ENCODE data around the gene SLC66A2. TPM values are rescaled to one million over a fixed set of nuclear protein-coding genes. Genes with fewer than 3 reads are reported as not detected.

The SLC66A2 gene
- polyA plus RNA-seq, 6 donors from 2014 or later: 26.3 to 40.9 (median 34.5) TPM

DNA sequence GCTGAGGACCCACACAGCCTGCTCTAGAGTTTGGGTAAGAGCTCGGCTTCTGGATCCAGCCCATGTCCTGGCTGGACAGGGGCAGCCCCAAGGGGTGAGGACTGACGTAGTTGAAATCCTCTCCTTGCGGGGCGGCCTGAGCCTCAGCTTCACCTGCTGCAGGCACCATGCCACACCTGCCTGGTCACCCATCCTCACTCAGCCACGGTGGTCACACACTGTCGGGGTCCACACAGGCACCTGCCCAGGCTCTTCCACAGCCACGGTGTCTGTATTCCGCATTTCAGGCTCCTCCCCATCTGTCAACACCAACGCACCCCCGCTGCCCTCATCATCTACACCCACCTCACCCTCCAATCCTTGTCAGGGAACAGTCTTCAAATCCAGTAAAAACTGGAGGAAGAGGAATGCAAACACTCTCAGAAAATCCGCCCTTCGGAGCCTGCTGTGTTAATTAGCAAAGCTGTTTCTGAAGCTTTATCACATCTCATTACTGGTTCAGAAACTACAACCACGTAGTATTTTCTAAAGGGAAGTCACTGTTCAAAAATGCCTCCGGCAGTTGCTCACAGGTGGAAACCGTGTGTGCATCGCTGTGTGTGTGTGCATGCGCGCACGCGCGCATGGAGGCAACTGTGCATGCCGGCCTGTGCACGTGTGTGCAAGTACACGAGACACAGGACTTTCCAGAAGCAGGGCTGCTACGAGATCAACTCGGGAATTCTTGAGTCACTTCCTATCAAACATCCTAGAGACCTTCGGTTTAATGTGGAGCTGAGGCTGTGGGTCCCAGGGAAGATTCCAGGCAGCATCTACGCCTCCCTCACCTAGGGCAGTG lies 38.2 kb downstream of the SLC66A2 start:
- Mint-ChIP-seq H3K27me3 (no peaks in the 10 kb centered on the region), H3K4me3 (peak overlapping the region in 5 of 8 donors; percentile 21 to 66 (median 49)), H3K27ac (peak overlapping the region; percentile 43 to 92 (median 89)), H3K36me3 (peaks cover 6 to 50% of the 10 kb centered on the region in 2 donors), H3K9me3 (peaks cover 0 to 3% (median 0%) of the 10 kb centered on the region in 7 donors), H3K4me1 (peaks cover 30 to 45% (median 33%) of the 10 kb centered on the region in 3 donors)
- no peak for DNase-seq
- ATAC-seq (ENCODE audit: low read depth in 2 of 2): no peak

DNA sequence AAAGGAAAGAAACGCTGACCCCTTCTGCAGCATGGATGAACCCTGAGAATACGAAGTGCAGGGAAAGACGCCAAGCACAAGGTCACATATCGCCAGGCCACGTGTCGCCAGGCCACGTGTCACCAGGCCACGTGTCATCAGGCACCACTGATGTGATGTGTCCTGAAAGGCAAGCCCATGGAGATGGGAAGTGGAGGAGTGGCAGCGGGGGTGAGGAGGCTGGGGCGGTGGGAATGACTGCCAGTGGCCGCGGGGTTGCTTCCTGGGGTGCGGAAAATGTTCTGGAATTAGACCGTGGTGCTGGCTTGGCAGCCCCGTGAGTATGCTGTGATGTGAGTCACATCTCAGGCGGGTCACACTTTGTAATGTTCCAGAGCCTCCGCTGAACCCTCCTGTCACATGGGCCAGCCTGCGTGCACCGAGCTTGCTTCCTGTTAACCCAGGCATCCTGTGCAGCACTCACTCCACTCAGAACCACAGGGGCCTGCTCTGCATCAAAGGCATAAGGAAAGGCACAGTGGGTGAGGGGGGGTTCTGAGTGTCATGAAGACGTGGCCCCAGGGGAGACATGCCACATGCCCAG lies 39.0 kb downstream of the SLC66A2 start:
- DNase-seq: peak; percentile 20
- Mint-ChIP-seq H3K4me3 (peak overlapping the region in 1 of 8 donors; percentile 29), H3K4me1 (peaks cover 30 to 45% (median 33%) of the 10 kb centered on the region in 3 donors), H3K9me3 (peaks cover 0 to 2% (median 0%) of the 10 kb centered on the region in 7 donors), H3K36me3 (peaks cover 6 to 54% of the 10 kb centered on the region in 2 donors), H3K27ac (peak overlapping the region in 4 of 6 donors; percentile 64 to 92 (median 89)), H3K27me3 (no peaks in the 10 kb centered on the region)
- peak; percentile 33 to 39 for ATAC-seq (ENCODE audit: low read depth in 2 of 2)

DNA sequence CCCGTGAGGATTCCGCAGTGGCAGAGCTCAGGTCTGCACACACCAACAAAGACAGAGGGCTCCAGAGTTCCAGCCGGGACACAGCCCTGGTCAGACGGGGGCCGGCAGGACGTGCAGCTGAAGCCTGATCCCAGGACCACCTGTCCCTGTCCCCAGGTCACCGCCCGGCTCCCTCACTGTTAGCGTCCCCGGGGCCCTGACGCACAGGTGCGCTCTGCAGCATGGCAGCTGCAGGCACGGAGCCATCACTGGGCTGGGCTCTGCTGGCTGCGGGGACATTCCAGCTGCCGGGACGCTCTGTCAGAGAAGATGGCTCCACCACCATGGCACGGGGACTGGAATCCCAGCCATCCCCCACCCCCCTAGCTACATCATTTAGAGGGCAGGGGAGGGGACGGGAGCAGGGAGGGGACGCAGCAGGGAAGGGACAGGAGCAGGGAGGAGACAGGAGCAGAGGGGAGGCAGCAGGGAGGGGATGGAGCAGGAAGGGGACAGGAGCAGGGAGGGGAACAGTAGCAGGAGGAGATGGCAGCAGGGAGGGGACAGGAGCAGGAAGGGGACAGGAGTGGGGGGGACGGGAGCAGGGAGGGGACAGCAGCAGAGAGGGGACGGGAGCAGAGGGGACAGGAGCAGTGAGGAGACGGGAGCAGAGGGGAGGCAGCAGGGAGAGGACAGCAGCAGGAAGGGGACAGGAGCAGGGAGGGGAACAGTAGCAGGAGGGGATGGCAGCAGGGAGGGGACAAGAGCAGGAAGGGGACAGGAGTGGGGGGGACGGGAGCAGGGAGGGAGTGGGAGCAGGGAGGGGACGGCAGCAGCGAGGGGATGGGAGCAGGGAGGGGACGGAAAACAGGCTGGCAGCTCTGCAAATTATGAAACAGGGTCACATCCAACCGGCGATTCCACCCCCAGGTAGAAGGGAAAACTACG lies 39.8 kb downstream of the SLC66A2 start:
- no peak for ATAC-seq (ENCODE audit: low read depth in 2 of 2)
- peaks cover 0 to 2% (median 0%) of the 10 kb centered on the region in 7 donors for H3K9me3 Mint-ChIP-seq
- no peaks in the 10 kb centered on the region for H3K27me3 Mint-ChIP-seq
- H3K4me1 Mint-ChIP-seq: peaks cover 30 to 45% (median 33%) of the 10 kb centered on the region in 3 donors
- peaks cover 6 to 51% of the 10 kb centered on the region in 2 donors for H3K36me3 Mint-ChIP-seq
- DNase-seq: no peak
- peak overlapping the region in 2 of 6 donors; percentile 83 to 91 for H3K27ac Mint-ChIP-seq
- no peak overlapping the region for H3K4me3 Mint-ChIP-seq

DNA sequence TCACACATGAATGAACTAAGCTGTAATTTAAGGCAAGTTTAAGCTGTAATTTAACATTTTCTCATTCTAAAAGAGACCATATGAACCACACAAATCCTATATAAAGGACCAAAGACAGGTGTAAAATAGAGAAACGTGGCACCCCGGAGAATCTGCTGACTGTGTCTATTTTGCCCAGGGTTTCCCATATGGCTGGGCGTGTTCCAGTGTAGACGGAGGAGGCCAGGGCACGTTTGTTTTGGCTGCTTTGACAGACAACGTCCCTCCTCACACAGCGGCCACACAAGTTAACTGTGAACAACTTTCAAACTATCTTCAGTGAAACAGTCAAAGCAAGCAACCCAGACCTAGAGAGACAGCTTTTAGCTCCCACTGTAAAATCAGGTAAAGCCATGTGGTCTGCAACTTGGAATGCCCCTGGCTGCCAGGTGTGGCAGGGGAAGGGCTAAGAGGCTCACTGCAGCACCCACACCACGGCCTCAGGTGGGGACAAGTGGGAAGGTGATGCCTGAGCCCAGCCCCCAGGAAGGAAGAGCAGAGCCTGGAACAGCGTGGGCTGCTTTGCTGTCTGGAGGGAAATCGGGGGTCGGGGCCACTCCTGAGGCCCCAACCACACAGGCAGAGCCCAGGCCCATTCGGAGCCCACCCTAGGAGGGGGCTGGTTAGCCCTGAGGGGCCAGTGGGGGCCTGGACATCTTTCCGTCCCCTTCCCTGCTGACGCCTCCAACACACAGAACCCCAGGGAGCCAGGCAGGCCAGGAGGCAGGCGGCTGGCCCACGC lies 40.7 kb downstream of the SLC66A2 start:
- no peak for DNase-seq
- Mint-ChIP-seq H3K4me3 (peak overlapping the region in 1 of 8 donors; percentile 47), H3K4me1 (peaks cover 27 to 38% (median 31%) of the 10 kb centered on the region in 3 donors), H3K36me3 (peaks cover 10 to 43% of the 10 kb centered on the region in 2 donors), H3K27ac (peak overlapping the region in 2 of 6 donors; percentile 51 to 84), H3K27me3 (no peaks in the 10 kb centered on the region), H3K9me3 (peaks cover 0 to 2% (median 0%) of the 10 kb centered on the region in 7 donors)
- no peak for ATAC-seq (ENCODE audit: low read depth in 2 of 2)

DNA sequence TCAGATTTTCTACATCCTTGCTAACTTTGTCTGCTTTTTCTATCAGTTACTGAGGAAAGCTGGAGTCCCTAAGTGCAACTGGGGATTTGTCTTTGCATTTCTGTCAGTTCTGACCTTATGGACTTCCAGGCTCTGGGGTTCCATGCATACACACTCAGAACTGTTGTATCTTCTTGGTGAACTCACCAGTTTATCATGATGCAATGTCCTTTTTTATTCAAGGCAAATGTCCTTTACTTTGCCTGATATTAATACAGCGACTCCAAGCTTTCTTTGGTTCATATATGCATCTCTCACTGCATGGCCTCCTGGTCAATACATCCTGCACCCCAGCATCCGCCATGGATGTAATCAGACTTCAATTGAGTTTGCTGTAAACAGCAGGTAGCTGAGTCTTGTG lies 44.7 kb downstream of the SLC66A2 start:
- ATAC-seq (ENCODE audit: low read depth in 2 of 2) (no peak), DNase-seq (no peak)
- no peak overlapping the region for H3K27ac Mint-ChIP-seq
- H3K9me3 Mint-ChIP-seq: peaks cover 0 to 2% (median 1%) of the 10 kb centered on the region in 7 donors
- H3K4me3 Mint-ChIP-seq: no peak overlapping the region
- H3K27me3 Mint-ChIP-seq: no peaks in the 10 kb centered on the region
- peaks cover 0 to 10% (median 2%) of the 10 kb centered on the region in 3 donors for H3K4me1 Mint-ChIP-seq
- H3K36me3 Mint-ChIP-seq: peaks cover 9 to 33% of the 10 kb centered on the region in 2 donors

DNA sequence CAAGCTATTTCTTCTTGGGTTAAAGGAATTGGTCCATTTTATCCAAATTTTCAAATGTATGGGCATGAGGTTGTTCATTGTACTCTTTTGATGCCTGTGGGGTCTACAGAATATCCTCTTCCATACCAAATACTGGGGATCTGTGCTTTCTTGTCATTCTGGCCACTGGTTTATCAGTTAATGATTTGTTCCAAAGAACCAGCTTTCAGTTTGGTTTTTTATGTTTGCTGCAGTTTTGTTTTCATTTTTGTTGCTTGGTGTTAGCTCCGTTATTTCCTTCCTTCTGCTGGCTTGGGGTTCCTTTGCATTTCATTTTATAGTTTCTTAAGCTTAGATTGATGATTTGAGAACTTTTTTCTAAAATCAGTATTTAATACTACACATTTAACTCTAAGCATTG lies 45.5 kb downstream of the SLC66A2 start:
- H3K27me3 Mint-ChIP-seq: no peaks in the 10 kb centered on the region
- peaks cover 0 to 10% (median 5%) of the 10 kb centered on the region in 3 donors for H3K4me1 Mint-ChIP-seq
- no peak for ATAC-seq (ENCODE audit: low read depth in 2 of 2)
- DNase-seq: no peak
- no peak overlapping the region for H3K4me3 Mint-ChIP-seq
- H3K36me3 Mint-ChIP-seq: peaks cover 11 to 36% of the 10 kb centered on the region in 2 donors
- peaks cover 0 to 4% (median 1%) of the 10 kb centered on the region in 7 donors for H3K9me3 Mint-ChIP-seq
- peak overlapping the region in 3 of 6 donors; percentile 64 to 70 (median 68) for H3K27ac Mint-ChIP-seq

DNA sequence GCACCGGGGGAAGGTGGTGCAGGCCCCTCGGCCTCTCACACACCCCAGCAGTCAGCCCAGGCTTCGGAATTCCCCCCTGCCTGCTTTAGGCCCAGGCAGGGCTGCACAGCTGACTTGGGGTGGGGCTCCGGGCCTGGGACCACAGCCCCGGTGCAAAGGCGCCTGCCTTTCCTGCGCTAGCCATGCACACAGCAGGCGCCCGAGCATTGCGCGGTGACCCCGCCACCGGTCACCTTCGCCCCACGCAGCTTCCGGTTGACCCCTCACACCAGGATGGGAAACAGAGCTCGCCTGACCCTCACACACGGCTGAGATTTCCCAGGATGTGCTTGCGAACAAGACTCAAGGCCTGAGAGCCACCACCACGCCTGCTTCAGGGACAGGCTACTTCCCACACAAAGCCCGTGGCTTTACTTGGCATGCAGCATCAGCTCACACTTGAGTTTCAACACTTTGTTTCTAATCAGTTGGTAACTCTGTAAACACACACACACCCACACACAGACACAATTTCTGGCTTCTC lies 46.0 kb downstream of the SLC66A2 start:
- Mint-ChIP-seq H3K27me3 (no peaks in the 10 kb centered on the region), H3K27ac (peak overlapping the region in 1 of 6 donors; percentile 68), H3K4me3 (no peak overlapping the region), H3K4me1 (peaks cover 0 to 10% (median 5%) of the 10 kb centered on the region in 3 donors), H3K36me3 (peaks cover 11 to 37% of the 10 kb centered on the region in 2 donors), H3K9me3 (peaks cover 0 to 5% (median 1%) of the 10 kb centered on the region in 7 donors)
- DNase-seq (no peak), ATAC-seq (ENCODE audit: low read depth in 2 of 2) (no peak)

DNA sequence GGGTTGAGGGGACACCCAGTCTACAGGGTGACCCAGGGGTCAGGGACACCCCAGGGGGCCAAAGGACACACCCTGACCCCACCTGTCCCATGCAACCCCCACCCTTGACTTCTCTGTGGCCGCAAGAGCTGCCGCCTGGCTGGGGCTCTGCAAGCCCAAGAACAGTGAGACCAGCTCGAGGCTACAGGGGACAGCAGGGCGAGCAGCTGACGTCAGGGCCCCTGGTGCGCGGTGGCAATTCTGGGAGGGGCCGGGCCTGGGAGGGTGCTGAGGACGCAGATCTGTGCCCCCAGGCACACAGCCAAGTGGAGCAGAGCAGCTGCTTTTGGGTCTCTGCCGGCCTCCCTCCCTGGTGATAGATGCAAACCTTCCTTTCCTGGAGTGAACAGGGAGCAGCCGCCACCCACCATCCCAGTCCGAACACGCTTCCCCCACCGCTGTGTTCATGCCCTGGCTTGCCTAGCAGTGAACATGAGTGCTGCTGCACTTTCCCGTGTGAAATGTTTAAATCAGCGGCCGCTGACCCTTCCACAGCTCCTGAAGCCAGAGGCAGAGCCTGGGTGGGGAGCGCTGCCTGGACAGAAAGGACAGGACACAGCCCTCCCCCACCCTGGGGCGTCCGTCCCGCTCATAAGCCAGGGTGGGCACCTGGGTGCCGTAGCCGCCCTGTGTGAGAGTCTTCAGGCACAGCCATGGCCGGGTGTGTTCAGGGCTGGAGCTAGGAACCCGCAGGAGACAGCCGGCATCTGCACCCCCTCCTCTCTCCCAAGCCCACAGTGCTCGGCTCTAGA lies 46.9 kb downstream of the SLC66A2 start:
- no peaks in the 10 kb centered on the region for H3K27me3 Mint-ChIP-seq
- no peak for DNase-seq
- peaks cover 11 to 40% of the 10 kb centered on the region in 2 donors for H3K36me3 Mint-ChIP-seq
- H3K4me1 Mint-ChIP-seq: peaks cover 0 to 10% (median 7%) of the 10 kb centered on the region in 3 donors
- H3K4me3 Mint-ChIP-seq: no peak overlapping the region
- peaks cover 0 to 10% (median 4%) of the 10 kb centered on the region in 7 donors for H3K9me3 Mint-ChIP-seq
- no peak for ATAC-seq (ENCODE audit: low read depth in 2 of 2)
- peak overlapping the region in 1 of 6 donors; percentile 56 for H3K27ac Mint-ChIP-seq

DNA sequence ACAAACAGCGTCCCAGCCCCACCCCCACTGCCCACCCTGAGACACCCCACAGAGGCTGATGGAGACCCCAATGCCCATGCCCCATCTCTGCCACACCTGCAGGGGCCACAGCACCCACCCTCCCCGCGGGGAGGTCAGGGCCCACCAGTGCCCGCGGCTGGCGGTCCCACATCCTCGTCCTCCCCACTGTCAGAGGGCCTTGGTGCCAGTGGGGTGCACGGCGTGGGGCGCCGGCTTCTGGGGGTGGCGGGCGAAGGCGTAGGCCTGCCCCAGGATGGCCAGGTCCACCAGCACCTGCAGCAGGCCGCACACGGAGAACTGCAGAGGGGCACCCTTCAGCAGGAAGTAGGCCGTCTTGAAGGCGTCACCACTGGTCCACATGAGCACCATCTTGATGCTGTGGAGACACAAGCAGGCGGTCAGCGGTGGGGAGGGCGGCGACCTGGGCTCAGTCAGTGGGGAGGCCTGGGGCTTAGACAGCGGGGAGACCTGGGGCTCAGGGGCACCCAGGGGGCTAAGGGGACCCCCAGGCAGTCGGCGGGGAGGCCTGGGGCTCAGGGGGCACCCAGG lies 47.6 kb downstream of the SLC66A2 start:
- Mint-ChIP-seq H3K4me1 (peaks cover 0 to 7% (median 5%) of the 10 kb centered on the region in 3 donors), H3K27me3 (no peaks in the 10 kb centered on the region), H3K4me3 (no peak overlapping the region), H3K27ac (no peak overlapping the region), H3K9me3 (peaks cover 0 to 10% (median 4%) of the 10 kb centered on the region in 7 donors), H3K36me3 (peaks cover 11 to 34% of the 10 kb centered on the region in 2 donors)
- DNase-seq (no peak), ATAC-seq (ENCODE audit: low read depth in 2 of 2) (no peak)

DNA sequence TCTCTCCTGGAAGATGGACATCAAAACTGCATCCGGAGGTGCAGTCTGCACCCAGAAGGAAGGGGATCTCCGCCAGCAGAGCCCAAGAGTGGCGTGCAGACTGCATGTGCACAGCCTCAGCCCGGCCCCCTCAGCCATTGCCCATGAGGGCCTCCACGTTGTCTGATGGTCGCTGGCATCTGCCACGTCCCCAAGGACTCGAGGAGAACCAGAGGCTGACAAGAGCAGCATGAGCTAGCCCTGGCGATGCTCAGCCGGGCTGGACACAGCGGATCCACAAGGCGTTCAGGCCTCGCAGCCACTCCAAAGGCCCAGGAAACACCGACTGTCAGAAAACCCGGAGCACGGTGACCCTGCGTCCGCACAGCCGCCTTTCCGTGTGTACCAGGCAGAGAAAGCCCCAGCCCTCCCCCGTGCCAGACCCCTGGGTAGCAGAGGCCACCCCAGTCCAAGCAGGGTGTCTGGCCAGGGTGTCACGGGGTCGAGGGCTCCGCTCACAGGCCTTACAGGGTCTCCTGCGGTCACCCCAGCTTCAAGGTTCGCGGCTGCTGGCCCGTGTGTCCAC lies 48.3 kb downstream of the SLC66A2 start:
- Mint-ChIP-seq H3K4me1 (peaks cover 0 to 7% (median 0%) of the 10 kb centered on the region in 3 donors), H3K36me3 (peaks cover 11 to 27% of the 10 kb centered on the region in 2 donors), H3K4me3 (no peak overlapping the region), H3K27ac (no peak overlapping the region), H3K27me3 (no peaks in the 10 kb centered on the region), H3K9me3 (peaks cover 0 to 10% (median 4%) of the 10 kb centered on the region in 7 donors)
- ATAC-seq (ENCODE audit: low read depth in 2 of 2) (no peak), DNase-seq (no peak)

DNA sequence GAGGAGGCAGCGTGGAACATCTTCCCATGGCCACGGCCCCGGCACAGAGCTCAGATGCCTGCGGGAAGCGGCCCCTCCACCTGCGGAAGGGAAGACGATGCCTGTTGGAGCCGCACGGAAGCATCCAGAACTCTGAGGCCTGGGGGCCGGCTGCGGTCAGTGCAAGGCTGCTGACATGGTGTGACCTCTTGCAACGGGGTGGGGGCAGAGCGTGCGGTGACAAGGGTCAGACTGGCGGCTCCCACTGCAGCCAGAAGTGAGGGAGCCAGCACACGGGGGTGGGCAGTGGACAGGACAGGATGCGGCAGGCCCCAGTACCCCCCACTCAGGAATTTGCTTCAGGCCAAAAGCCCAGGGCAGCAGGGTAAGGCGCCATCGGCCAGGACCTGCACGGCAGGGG lies 48.8 kb downstream of the SLC66A2 start:
- Mint-ChIP-seq H3K36me3 (peaks cover 11 to 28% of the 10 kb centered on the region in 2 donors), H3K4me3 (no peak overlapping the region), H3K27me3 (no peaks in the 10 kb centered on the region), H3K9me3 (peaks cover 4 to 15% (median 7%) of the 10 kb centered on the region in 7 donors), H3K27ac (no peak overlapping the region), H3K4me1 (peaks cover 0 to 7% (median 0%) of the 10 kb centered on the region in 3 donors)
- no peak for DNase-seq
- no peak for ATAC-seq (ENCODE audit: low read depth in 2 of 2)

Measured in naive B cell (primary cell).